ENCODE results near the gene USE1.
A peak's percentile ranks its signal among the peaks of the same experiment; 100 is the strongest.

Gene USE1

DNA sequence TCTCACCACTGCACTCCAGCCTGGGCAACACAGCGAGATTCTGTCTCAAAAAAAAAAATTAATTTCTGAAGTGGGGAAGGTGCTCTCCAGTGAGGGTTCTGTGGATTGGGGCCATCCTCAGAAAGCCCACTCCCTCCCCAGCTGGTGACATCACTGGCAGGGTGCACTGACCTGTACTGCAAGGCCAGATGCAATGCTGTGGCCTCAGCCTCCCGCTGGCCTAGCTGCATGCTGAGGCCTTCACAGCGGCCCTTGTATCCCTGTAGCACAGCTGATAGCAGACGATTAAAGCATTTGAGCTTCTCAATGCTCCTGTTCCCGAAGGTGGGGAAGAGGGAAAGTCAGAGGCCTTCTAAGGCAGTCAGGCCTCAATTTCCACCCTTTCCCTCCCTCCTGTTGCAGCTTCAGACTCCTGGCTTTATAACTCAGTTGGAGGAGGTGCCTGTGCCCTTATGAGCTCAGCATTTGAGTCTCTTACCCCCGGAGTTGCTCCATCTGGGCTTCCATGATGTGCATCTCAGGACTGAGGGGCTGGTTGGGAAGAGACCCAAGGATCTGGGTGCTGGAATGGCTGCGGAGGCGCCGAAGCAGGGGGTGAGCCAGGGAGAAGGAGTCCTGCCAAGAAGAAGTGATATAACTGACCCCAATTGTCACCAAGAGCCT lies 44.1 kb downstream of the USE1 start:
- no peak for FAIRE-seq

DNA sequence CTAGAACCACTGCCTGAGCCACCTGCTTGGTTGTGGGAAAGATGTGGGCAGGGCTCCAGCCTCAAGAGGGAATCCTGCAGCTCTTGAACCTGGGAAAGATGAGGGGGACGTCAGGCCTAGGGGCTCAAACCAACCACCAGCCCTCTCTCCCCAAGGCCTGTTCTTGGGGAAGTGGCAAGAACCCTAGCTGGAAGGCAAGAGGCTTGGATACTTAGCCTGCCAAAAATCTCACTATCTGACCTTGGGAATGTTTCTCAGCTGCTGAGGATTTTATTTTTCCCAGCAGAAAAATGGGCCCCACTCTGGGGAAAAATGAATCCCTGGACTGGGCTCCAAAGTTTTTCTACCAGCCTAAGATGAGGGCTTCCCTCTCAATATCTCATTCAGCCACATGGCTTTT lies 44.8 kb downstream of the USE1 start:
- FAIRE-seq, result no peak

DNA sequence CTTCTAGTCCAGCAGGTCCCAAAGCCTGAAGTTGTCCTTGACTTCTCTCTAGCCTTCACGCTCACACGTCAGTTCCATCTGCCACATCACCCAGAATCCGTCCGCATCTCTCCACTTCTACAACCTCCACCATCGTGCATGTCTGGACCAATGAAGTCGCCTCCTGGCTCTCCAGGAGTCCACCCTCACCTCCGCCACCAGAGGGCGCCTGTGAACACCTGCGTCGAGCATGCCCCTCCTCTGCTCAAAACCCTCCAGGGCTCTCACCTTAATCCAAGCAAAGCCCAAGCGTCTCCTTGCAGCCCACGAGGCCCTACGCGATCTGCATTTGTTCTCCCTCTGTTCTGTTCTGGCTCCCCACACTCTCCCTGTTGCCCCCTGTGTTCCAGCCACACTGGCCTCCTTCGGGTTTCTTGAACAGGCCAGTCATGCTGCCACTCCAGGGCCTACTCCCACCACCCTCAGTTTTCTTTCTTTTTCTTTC lies 45.7 kb downstream of the USE1 start:
- no peak for FAIRE-seq

DNA sequence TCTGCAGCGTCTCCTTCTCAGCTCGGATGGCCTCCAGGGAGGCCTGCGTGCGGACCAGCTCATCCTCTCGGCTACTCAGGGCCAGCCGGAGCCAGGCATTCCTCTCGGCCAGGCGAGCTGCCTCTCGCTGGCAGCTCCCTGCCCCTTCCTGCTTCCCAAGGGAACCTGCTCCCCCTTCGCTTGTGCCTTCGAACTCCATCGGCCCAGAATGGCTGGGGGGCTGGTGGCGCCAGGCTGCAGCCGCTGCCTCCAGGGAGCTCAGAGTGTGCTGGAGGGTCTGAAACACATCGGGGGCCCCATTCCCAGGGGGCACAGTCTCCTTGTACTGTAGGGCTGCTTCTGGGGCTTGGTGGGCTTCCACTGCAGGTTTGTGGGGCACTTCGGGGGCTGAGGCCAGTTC lies 47.4 kb downstream of the USE1 start:
- FAIRE-seq, result no peak

DNA sequence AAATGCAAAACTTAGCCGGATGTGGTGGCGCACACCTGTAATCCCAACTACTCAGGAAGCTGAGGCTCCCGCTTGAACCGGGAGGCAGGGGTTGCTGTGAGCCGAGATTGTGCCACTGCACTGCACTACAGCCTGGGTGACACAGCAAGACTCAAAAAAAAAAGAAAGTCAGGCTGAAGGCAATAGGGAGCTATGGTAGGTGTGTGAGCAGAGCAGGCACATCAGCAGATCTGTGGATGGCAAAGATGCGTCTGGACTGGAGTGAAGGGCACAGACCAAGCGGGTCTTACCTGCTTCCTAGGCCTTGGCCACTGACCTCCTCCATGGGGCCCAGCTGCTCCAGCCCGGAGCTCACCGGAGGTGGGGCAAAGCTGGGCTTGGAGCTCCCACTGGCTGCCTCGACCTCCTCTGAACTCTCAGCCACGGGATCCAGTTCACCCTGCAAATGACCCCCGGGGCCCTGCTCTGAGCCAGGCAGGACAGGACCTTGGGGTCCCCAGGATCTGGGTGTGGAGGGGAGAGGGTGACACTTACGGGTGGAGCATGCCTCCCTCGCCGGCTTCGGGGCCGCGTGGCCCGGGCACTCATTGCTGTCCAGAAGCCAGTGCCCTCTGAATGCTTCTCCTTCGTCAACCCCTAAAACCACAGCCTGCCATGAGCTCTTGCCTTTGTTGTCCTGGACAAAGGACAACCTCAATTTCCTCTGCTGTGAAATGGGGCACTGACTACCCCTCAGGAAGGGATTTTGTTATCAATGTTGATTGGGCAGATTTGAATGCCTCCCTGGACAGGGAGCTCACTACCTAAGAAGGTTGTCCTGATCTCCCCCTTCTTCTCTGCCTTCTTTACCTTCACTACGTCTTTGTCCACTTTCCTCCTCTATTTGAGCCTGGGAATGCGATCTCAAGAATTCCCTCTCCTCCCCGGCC lies 48.8 kb downstream of the USE1 start:
- no peak for FAIRE-seq

DNA sequence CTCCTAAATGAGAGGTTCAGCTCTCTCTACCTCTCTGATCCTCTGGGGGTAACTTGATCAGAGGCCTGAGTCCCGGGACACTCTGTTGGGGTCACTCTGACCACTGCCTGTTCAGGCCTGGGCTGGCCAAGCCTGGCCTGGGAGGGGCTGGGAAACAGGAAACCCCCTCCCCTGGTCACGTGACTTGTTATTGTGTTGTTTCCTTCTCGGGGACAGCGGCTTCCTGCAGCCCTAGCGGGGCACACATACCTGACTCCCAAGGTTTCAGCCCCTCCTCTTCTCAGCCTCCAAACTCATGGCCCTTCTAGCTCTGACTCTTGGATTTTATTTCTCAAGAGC lies 49.5 kb downstream of the USE1 start, which contains the start of gene USHBP1:
TSS of gene USHBP1 (minus strand) at position 105 of the 339 bp plus-strand sequence. CDS start 446 bp downstream, outside the sequence.
- no peak for FAIRE-seq

DNA sequence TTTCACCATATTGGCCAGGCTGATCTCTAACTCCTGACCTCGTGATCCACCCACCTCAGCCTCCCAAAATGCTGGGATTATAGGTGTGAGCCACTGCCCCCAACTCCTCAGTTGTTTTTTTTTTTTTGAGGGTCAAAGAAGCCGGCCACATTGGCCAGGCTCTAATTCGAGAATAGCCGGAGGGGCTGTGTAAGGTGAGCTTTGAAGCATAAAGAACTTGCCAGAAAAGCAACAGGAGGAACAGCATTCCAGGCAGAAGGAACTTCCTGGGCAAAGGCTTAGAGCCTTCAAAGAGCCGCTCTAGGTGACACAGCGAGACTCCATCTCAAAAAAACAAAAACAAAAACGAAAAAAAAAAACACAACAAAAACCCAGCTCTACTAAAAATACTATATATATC lies 50.9 kb downstream of the USE1 start:
- no peak for FAIRE-seq

DNA sequence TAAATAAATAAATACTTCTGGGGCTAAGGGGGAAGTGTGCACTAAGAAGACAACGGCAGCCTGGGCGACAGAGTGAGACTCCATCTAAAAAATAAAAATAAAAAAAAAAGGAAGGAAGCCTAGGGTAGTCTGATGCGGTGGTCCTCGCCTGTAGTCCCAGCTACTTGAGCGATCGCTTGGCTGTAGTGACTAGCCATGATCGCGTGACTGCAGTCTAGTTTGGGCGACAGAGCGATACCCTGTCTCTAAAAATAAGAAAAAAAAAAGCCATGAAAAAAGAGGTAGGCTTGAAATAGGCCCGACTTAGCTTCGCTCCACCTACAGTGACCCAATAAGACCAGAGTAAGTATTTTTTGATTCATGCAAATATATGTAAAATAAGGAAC lies 51.4 kb downstream of the USE1 start:
- FAIRE-seq, result no peak

DNA sequence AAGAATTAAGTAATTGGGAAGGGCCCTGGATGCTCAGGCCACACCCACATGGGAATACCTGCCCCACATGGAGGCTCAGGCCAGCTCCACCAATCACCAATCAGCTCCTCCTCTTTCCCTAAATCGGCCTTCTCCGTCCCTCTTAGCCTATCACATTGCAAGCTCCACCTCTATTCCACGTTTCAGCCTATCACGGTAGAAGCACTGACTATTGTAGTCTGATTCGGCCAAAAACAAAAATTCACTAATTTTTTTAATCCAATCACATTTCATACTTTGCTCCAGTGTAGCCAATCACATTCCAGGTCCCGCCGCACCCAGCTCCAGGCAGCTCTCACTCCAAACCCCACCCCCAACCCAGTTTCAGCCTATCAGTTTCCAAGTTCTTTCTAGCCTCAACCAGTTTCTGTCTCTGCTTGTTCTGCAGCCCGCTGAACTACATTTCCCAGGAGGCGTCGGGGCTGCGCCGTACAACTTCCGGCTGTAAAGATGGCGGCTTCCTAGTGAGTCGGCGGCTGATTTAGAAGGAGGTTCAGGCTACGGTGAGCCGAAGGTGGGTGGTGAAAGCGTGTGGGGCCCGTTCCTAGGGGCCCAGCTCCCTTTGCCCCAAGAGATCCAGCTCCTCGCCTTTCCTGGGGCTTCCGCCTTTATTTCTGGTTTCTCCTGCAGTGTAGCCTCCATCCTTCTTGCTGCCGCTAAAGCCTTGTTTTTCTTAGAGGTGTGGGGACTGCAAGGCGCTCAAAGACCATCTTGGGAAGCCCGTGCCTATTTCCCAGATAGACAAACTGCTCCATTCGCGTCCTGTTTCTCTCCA lies 52.0 kb downstream of the USE1 start, which contains the start of gene BABAM1:
TSS of gene BABAM1 (plus strand) at position 469 of the 814 bp plus-strand sequence. CDS start 1,364 bp downstream, outside the sequence.
- FAIRE-seq, result peak; percentile 100

DNA sequence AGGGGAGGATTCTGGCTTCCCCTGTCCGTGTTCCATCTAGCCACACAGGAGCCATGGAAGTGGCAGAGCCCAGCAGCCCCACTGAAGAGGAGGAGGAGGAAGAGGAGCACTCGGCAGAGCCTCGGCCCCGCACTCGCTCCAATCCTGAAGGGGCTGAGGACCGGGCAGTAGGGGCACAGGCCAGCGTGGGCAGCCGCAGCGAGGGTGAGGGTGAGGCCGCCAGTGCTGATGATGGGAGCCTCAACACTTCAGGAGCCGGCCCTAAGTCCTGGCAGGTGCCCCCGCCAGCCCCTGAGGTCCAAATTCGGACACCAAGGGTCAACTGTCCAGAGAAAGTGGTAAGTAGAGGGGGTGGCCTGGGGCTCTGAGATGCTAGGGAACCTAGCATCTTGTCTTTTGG lies 53.6 kb downstream of the USE1 start:
- FAIRE-seq, result no peak
